ENCODE measurements around the gene CCDC61.
A peak's percentile ranks its signal among the peaks of the same experiment; 100 is the strongest.

The CCDC61 gene

DNA sequence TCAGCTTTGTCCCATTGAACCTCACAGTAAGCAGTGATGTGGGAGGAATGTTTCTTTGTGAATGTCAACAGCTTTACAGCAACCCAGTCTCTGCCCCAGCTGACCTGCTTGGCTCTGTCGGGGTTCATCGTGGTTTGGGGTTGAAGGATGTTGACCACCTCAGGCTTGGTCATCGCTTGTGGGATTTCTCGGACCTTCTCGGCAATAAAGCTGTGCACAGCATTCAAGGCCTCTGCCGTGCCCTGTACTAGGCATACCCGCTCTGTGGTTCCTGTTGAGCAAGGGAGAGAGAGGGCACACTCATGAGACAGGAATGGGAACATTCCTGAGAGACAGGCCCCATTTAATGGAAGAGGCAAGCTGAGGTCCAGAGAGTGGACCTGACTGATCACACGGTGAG, 41.6 kb upstream of the CCDC61 start:
- peak; percentile 18; the same call in 1 of the 3 replicates for ATAC-seq

DNA sequence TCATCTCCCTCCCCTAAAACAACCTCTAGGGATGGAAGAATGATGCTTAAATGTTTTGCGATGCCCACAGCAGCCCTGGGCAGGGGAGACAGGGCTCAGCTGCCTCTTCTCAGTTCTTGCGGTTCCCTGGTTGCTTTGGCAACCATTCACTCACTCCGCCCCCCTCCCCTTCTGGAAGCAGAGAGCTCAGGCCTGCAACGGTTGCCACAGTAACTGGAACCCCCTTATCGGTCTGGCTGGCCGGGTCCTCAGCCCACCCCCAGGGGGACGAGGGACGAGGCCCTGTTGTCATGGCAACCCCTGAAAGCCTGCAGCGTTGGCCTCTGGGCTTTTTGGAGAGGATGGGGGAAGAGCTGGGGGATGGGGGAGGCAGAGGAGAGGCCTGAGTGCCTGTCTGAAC, 41.1 kb upstream of the CCDC61 start:
- ATAC-seq = peak; percentile 31; the same call in 1 of the 3 replicates
- TF ChIP-seq, protein P1, sequence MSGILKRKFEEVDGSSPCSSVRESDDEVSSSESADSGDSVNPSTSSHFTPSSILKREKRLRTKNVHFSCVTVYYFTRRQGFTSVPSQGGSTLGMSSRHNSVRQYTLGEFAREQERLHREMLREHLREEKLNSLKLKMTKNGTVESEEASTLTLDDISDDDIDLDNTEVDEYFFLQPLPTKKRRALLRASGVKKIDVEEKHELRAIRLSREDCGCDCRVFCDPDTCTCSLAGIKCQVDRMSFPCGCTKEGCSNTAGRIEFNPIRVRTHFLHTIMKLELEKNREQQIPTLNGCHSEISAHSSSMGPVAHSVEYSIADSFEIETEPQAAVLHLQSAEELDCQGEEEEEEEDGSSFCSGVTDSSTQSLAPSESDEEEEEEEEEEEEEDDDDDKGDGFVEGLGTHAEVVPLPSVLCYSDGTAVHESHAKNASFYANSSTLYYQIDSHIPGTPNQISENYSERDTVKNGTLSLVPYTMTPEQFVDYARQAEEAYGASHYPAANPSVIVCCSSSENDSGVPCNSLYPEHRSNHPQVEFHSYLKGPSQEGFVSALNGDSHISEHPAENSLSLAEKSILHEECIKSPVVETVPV (CRISPR knock-in tag; IDR thresholded peaks at IDR 0.05) = no peak
- no peak for TF ChIP-seq CSDC2 (CRISPR knock-in tag; IDR thresholded peaks at IDR 0.05)
- no peak for TF ChIP-seq PPARA (CRISPR knock-in tag; IDR thresholded peaks at IDR 0.05; ENCODE audit: borderline replicate concordance)
- no peak for TF ChIP-seq OSR1 (CRISPR knock-in tag; IDR thresholded peaks at IDR 0.05)
- no peak for TF ChIP-seq TOX (CRISPR knock-in tag; IDR thresholded peaks at IDR 0.05; ENCODE audit: borderline replicate concordance)
- TF ChIP-seq, protein P2, sequence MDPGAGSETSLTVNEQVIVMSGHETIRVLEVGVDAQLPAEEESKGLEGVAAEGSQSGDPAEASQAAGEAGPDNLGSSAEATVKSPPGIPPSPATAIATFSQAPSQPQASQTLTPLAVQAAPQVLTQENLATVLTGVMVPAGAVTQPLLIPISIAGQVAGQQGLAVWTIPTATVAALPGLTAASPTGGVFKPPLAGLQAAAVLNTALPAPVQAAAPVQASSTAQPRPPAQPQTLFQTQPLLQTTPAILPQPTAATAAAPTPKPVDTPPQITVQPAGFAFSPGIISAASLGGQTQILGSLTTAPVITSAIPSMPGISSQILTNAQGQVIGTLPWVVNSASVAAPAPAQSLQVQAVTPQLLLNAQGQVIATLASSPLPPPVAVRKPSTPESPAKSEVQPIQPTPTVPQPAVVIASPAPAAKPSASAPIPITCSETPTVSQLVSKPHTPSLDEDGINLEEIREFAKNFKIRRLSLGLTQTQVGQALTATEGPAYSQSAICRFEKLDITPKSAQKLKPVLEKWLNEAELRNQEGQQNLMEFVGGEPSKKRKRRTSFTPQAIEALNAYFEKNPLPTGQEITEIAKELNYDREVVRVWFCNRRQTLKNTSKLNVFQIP (CRISPR knock-in tag; IDR thresholded peaks at IDR 0.05; ENCODE audit: borderline replicate concordance, low read depth) = no peak
- TF ChIP-seq ZNF565 (CRISPR knock-in tag; conservative IDR thresholded peaks at IDR 0.05; ENCODE audit: low read depth) = no peak
- no peak for TF ChIP-seq ISL1 (CRISPR knock-in tag; IDR thresholded peaks at IDR 0.05)
- no peak for TF ChIP-seq TCF4 (CRISPR knock-in tag; IDR thresholded peaks at IDR 0.05; ENCODE audit: borderline replicate concordance)

More for the DNA sequence above, 41.6 kb upstream of the CCDC61 start:
- TF ChIP-seq, protein P3, sequence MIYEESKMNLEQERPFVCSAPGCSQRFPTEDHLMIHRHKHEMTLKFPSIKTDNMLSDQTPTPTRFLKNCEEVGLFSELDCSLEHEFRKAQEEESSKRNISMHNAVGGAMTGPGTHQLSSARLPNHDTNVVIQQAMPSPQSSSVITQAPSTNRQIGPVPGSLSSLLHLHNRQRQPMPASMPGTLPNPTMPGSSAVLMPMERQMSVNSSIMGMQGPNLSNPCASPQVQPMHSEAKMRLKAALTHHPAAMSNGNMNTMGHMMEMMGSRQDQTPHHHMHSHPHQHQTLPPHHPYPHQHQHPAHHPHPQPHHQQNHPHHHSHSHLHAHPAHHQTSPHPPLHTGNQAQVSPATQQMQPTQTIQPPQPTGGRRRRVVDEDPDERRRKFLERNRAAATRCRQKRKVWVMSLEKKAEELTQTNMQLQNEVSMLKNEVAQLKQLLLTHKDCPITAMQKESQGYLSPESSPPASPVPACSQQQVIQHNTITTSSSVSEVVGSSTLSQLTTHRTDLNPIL (CRISPR knock-in tag; IDR thresholded peaks at IDR 0.05; ENCODE audit: low read depth) = no peak
- TF ChIP-seq PPARA (CRISPR knock-in tag; IDR thresholded peaks at IDR 0.05; ENCODE audit: borderline replicate concordance) (no peak), OSR1 (CRISPR knock-in tag; IDR thresholded peaks at IDR 0.05) (no peak), GLIS3 (CRISPR knock-in tag; IDR thresholded peaks at IDR 0.05) (no peak), ZFP30 (CRISPR knock-in tag; IDR thresholded peaks at IDR 0.05) (no peak)
- TF ChIP-seq, protein P4, sequence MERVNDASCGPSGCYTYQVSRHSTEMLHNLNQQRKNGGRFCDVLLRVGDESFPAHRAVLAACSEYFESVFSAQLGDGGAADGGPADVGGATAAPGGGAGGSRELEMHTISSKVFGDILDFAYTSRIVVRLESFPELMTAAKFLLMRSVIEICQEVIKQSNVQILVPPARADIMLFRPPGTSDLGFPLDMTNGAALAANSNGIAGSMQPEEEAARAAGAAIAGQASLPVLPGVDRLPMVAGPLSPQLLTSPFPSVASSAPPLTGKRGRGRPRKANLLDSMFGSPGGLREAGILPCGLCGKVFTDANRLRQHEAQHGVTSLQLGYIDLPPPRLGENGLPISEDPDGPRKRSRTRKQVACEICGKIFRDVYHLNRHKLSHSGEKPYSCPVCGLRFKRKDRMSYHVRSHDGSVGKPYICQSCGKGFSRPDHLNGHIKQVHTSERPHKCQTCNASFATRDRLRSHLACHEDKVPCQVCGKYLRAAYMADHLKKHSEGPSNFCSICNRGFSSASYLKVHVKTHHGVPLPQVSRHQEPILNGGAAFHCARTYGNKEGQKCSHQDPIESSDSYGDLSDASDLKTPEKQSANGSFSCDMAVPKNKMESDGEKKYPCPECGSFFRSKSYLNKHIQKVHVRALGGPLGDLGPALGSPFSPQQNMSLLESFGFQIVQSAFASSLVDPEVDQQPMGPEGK (CRISPR knock-in tag; IDR thresholded peaks at IDR 0.05; ENCODE audit: borderline replicate concordance) = no peak

DNA sequence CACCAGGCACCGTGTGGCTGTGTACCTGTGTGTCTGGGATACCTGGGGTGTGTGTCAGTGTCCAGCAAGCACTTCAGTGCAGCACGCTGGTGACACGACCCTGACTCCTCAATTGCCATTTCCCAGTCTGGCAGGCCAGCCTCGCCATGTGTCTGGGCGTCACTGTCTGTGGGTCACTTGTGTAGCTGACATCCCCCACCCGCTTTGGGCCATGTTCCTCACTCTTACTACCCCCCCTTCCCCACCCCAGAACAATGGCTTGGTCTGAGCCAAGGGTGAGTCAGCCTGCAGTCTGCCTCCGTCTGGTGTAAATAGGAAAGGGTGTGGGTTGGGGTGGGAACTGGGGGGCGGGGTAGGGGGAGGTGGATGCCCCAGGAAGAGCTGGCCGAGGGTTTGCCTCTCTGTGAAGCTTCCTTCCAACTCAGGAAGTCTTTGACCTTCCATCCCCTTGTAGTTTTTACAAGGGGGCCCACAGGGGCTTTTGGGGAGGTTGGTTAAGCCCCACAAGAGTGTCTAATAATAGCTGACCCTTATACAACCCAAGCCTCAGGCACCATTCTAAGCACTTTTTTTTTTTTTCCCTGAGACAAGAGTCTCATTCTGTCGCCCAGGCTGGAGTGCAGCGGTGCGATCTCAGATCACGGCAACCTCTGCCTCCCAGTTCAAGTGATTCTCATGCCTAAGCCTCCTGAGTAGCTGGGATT, 39.2 kb upstream of the CCDC61 start:
- no peak for TF ChIP-seq ZFP3 (CRISPR knock-in tag; IDR thresholded peaks at IDR 0.05)
- TF ChIP-seq ARNTL (CRISPR knock-in tag; IDR thresholded peaks at IDR 0.05; ENCODE audit: borderline replicate concordance, low read depth) = no peak
- no peak for TF ChIP-seq OSR1 (CRISPR knock-in tag; IDR thresholded peaks at IDR 0.05)
- TF ChIP-seq TOX (CRISPR knock-in tag; IDR thresholded peaks at IDR 0.05; ENCODE audit: borderline replicate concordance) = no peak
- TF ChIP-seq ZNF8 (CRISPR knock-in tag; IDR thresholded peaks at IDR 0.05) = no peak
- no peak for TF ChIP-seq ZNF565 (CRISPR knock-in tag; conservative IDR thresholded peaks at IDR 0.05; ENCODE audit: low read depth)
- TF ChIP-seq GLIS3 (CRISPR knock-in tag; IDR thresholded peaks at IDR 0.05) = no peak
- peak; percentile 60 for ATAC-seq

DNA sequence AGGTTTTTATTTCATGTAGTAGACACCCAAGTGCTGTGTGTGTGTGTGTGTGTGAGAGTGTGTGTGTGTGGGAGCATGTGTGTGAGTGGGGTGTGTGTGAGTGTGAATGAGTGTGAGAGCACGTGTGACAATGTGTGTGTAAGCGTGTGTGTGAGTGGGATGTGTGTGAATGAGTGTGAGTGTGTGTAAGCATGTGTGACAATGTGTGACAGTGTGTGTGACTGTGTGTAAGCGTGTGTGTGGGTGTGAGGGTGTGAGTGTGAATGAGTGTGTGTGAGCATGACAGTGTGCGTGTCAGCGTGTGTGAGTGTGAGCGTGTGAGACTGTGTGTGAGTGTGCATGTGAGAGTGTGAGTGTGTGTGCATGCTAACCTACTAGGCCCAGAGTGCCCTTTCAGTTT, 36.9 kb upstream of the CCDC61 start:
- TF ChIP-seq PPARA (CRISPR knock-in tag; IDR thresholded peaks at IDR 0.05; ENCODE audit: borderline replicate concordance) (no peak), ARNTL (CRISPR knock-in tag; IDR thresholded peaks at IDR 0.05; ENCODE audit: borderline replicate concordance, low read depth) (no peak), GLIS3 (CRISPR knock-in tag; IDR thresholded peaks at IDR 0.05) (no peak), CSDC2 (CRISPR knock-in tag; IDR thresholded peaks at IDR 0.05) (no peak), ZNF70 (CRISPR knock-in tag; IDR thresholded peaks at IDR 0.05) (no peak), ESRRG (CRISPR knock-in tag; IDR thresholded peaks at IDR 0.05) (no peak), ZC3H10 (CRISPR knock-in tag; IDR thresholded peaks at IDR 0.05) (no peak), RARB (CRISPR knock-in tag; IDR thresholded peaks at IDR 0.05) (no peak), ZFP30 (CRISPR knock-in tag; IDR thresholded peaks at IDR 0.05) (no peak), TOX (CRISPR knock-in tag; IDR thresholded peaks at IDR 0.05; ENCODE audit: borderline replicate concordance) (no peak), TCF4 (CRISPR knock-in tag; IDR thresholded peaks at IDR 0.05; ENCODE audit: borderline replicate concordance) (no peak), ZFP3 (CRISPR knock-in tag; IDR thresholded peaks at IDR 0.05) (no peak), ISL1 (CRISPR knock-in tag; IDR thresholded peaks at IDR 0.05) (no peak)
- TF ChIP-seq, protein P5, sequence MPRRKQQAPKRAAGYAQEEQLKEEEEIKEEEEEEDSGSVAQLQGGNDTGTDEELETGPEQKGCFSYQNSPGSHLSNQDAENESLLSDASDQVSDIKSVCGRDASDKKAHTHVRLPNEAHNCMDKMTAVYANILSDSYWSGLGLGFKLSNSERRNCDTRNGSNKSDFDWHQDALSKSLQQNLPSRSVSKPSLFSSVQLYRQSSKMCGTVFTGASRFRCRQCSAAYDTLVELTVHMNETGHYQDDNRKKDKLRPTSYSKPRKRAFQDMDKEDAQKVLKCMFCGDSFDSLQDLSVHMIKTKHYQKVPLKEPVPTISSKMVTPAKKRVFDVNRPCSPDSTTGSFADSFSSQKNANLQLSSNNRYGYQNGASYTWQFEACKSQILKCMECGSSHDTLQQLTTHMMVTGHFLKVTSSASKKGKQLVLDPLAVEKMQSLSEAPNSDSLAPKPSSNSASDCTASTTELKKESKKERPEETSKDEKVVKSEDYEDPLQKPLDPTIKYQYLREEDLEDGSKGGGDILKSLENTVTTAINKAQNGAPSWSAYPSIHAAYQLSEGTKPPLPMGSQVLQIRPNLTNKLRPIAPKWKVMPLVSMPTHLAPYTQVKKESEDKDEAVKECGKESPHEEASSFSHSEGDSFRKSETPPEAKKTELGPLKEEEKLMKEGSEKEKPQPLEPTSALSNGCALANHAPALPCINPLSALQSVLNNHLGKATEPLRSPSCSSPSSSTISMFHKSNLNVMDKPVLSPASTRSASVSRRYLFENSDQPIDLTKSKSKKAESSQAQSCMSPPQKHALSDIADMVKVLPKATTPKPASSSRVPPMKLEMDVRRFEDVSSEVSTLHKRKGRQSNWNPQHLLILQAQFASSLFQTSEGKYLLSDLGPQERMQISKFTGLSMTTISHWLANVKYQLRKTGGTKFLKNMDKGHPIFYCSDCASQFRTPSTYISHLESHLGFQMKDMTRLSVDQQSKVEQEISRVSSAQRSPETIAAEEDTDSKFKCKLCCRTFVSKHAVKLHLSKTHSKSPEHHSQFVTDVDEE (CRISPR knock-in tag; IDR thresholded peaks at IDR 0.05) = no peak
- TF ChIP-seq, protein P2 (CRISPR knock-in tag; IDR thresholded peaks at IDR 0.05; ENCODE audit: borderline replicate concordance, low read depth) = no peak
- no peak for ATAC-seq
